Transverse colon (tissue), 4 donors: ENCODE data around the gene TGFBR2. TPM values are rescaled to one million over a fixed set of nuclear protein-coding genes. Genes with fewer than 3 reads are reported as not detected.

Source experiments
- DNase-seq: peaks from one replicate; pipeline ENCODE4 v3.0.0-alpha.2; 2019
- H3K27ac ChIP-seq, 4 donors: fragments of 200-600 bp; sonication (generic); 2 replicates each; pipeline ENCODE4 v1.5.1; 2016 to 2018; ENCODE audit warnings: inconsistent platforms in 4 of 4
- H3K27me3 ChIP-seq: fragments of 200-600 bp; sonication (generic); 2 replicates; pipeline ENCODE4 v1.5.1; 2017; ENCODE audit warnings: inconsistent platforms
- H3K36me3 ChIP-seq, 4 donors: fragments of 200-600 bp; sonication (generic); 2 replicates each; pipeline ENCODE4 v1.5.1; 2017 to 2019; ENCODE audit warnings: inconsistent platforms in 4 of 4
- H3K4me1 ChIP-seq, 4 donors: fragments of 200-600 bp; sonication (generic); 2 replicates each; pipeline ENCODE4 v1.5.1; 2017 to 2020; ENCODE audit warnings: inconsistent platforms in 4 of 4
- H3K4me3 ChIP-seq, 4 donors: fragments of 200-600 bp; sonication (generic); 1 replicate in 1 of 4; 2 replicates in 3 of 4; pipeline versions ENCODE4 v1.5.1 to v1.6.1; 2017 to 2019; ENCODE audit warnings: inconsistent platforms in 4 of 4
- H3K9me3 ChIP-seq, 2 donors: fragments of 200-600 bp; sonication (generic); 2 replicates each; pipeline ENCODE4 v1.5.1; 2017 to 2019; ENCODE audit warnings: inconsistent platforms in 2 of 2
- CTCF ChIP-seq, 5 experiments: fragments of 200-600 bp in 3 of 5; fragments of 450-650 bp in 2 of 5; sonication (generic) in 3 of 5; IDR thresholded peaks; 1 replicate in 2 of 5; 2 replicates in 3 of 5; pipeline ENCODE4 v1.5.1; 2016 to 2017; ENCODE audit warnings: antibody characterized with exemption in 5 of 5, inconsistent platforms in 3 of 5, mild to moderate bottlenecking in 2 of 5, moderate library complexity in 1 of 5
- EP300 ChIP-seq: sonication (generic); formaldehyde crosslinking; IDR thresholded peaks from one replicate; pipeline ENCODE4 v1.6.1; 2017; ENCODE audit warnings: antibody characterized with exemption, low read depth
- POLR2A ChIP-seq: fragments of 450-650 bp; IDR thresholded peaks from one replicate; pipeline ENCODE4 v1.6.1; 2016; ENCODE audit warnings: antibody characterized with exemption, mild to moderate bottlenecking, moderate library complexity
- POLR2AphosphoS5 ChIP-seq, 3 donors: sonication (generic); formaldehyde crosslinking; IDR thresholded peaks; one replicate each; pipeline ENCODE4 v1.6.1; 2016; ENCODE audit warnings: antibody characterized with exemption in 3 of 3
- WGBS, 2 donors: methylation state at CpG; one replicate each; pipeline ENCODE4 v1.1.5; 2018; ENCODE audit warnings: low coverage in 1 of 2; 5-methylcytosine and 5-hydroxymethylcytosine counted together
- in situ Hi-C, 4 donors: fragments of 200-750 bp; cut with MboI; loops; one replicate each; pipeline versions ENCODE4 v1.15.0 to v1.15.1; 2017; ENCODE audit warnings: low sequenced_read_pairs in 3 of 4, low pct_ligation_motif_present in 1 of 4, low pct_unique_long_range_greater_than_20kb in 1 of 4
- intact Hi-C: fragments of 100-400 bp; cut with DNase I; formaldehyde crosslinking; loops from one replicate; pipeline ENCODE4 v1.15.1; 2023; ENCODE audit warnings: low total_unique reads
- total RNA-seq, 4 donors: library from RNA; depleted of rRNA; stranded (reverse); fragments of >200 nt; gene quantifications; one replicate each; pipeline ENCODE4 v1.1.0, GENCODE V29; 2016

The TGFBR2 gene
- total RNA-seq, 4 donors from 2014 or later: 63.2 to 179 (median 98.5) TPM

- TF ChIP-seq POLR2AphosphoS5 (IDR thresholded peaks at IDR 0.05) (no peak), POLR2A (no peak)
- no peak for DNase-seq
- H3K9me3 ChIP-seq: no peaks in the 10 kb centered on the region
- 90 to 100% methylated on average over 3 of the region's 3 CpGs for WGBS, 2 donors
- intact Hi-C loops: no loop called here
- no peaks in the 10 kb centered on the region for H3K36me3 ChIP-seq
- no peak overlapping the region for H3K27ac ChIP-seq
- in situ Hi-C loops: no loop called here
- peaks cover 0 to 8% (median 2%) of the 10 kb centered on the region in 4 donors for H3K4me1 ChIP-seq
- H3K4me3 ChIP-seq: no peak overlapping the region
- no peaks in the 10 kb centered on the region for H3K27me3 ChIP-seq
These were observed 94.4 kb downstream of the TGFBR2 start for GRCh38 chr3:30700702-30701321.

GRCh38 chr3:30702038-30702827 is 95.8 kb downstream of the TGFBR2 start:
- TF ChIP-seq EP300 (no peak), POLR2A (no peak), POLR2AphosphoS5 (IDR thresholded peaks at IDR 0.05) (no peak), CTCF (IDR thresholded peaks at IDR 0.05) (no peak)
- H3K4me3 ChIP-seq: no peak overlapping the region
- no peaks in the 10 kb centered on the region for H3K27me3 ChIP-seq
- intact Hi-C loops (no loop called here), in situ Hi-C loops (no loop called here)
- H3K9me3 ChIP-seq: no peaks in the 10 kb centered on the region
- DNase-seq: no peak
- H3K27ac ChIP-seq: no peak overlapping the region
- H3K4me1 ChIP-seq: no peaks in the 10 kb centered on the region
- H3K36me3 ChIP-seq: no peaks in the 10 kb centered on the region

- H3K27ac ChIP-seq: no peak overlapping the region
- TF ChIP-seq EP300: no peak
- TF ChIP-seq POLR2A: no peak
- TF ChIP-seq POLR2AphosphoS5 (IDR thresholded peaks at IDR 0.05): no peak
- TF ChIP-seq CTCF (IDR thresholded peaks at IDR 0.05): no peak
- no peaks in the 10 kb centered on the region for H3K9me3 ChIP-seq
- H3K27me3 ChIP-seq: no peaks in the 10 kb centered on the region
- no peak overlapping the region for H3K4me3 ChIP-seq
- H3K36me3 ChIP-seq: no peaks in the 10 kb centered on the region
- intact Hi-C loops: no loop called here
- no peaks in the 10 kb centered on the region for H3K4me1 ChIP-seq
- in situ Hi-C loops: no loop called here
- DNase-seq: no peak
- 75 to 94% methylated on average over 2 of the region's 2 CpGs for WGBS, 2 donors
These were observed 96.5 kb downstream of the TGFBR2 start for GRCh38 chr3:30702828-30703397.

GRCh38 chr3:30704931-30705890 is 98.8 kb downstream of the TGFBR2 start:
- Histone ChIP-seq H3K27me3 (no peaks in the 10 kb centered on the region), H3K27ac (no peak overlapping the region), H3K9me3 (no peaks in the 10 kb centered on the region), H3K4me3 (no peak overlapping the region), H3K36me3 (no peaks in the 10 kb centered on the region), H3K4me1 (peaks cover 0 to 11% (median 2%) of the 10 kb centered on the region in 4 donors)
- no peak for TF ChIP-seq POLR2A
- TF ChIP-seq CTCF (IDR thresholded peaks at IDR 0.05): no peak
- TF ChIP-seq POLR2AphosphoS5 (IDR thresholded peaks at IDR 0.05): no peak
- no peak for TF ChIP-seq EP300
- no peak for DNase-seq
- in situ Hi-C loops (no loop called here), intact Hi-C loops (no loop called here)
- WGBS, 2 donors: 88 to 91% methylated on average over 8 to 9 of the region's 9 CpGs
